Activated CD4-positive, alpha-beta T cell treated with anti-CD3 and anti-CD28 coated beads, Interleukin-2, amount 10 ng/mL, durations not matched to agents 7 days and 5 days (primary cell): ENCODE results near the gene TBC1D22A. TPM values are rescaled to one million over a fixed set of nuclear protein-coding genes. Genes with fewer than 3 reads are reported as not detected.
"Not testable (repeated sequence)": the region's sequence is repeated elsewhere in the genome, so short reads cannot be mapped to it uniquely, and the experiment has no call there.

Experiments used
- CTCF ChIA-PET: fragments of 350-600 bp; sonication (Branson Sonifier 250); formaldehyde crosslinking; loops from one replicate; lab custom pipeline; 2021; ENCODE audit warnings: antibody characterized with exemption; lab: Charles Lee
- POLR2A ChIA-PET: fragments of 350-600 bp; sonication (Branson Sonifier 250); formaldehyde crosslinking; loops from one replicate; lab custom pipeline; 2021; ENCODE audit warnings: antibody characterized with exemption; lab: Charles Lee
- DNase-seq: peaks from one replicate; pipeline ENCODE4 v3.0.0-alpha.2; 2020
- H3K27ac Mint-ChIP-seq: one replicate; pipeline ENCODE4 v1.8.0; 2021; ENCODE audit warnings: mild to moderate bottlenecking, moderate library complexity, mixed read lengths
- H3K27me3 Mint-ChIP-seq: one replicate; pipeline ENCODE4 v1.8.0; 2021; ENCODE audit warnings: mixed read lengths
- H3K36me3 Mint-ChIP-seq: one replicate; pipeline ENCODE4 v1.8.0; 2021; ENCODE audit warnings: low read depth, mixed read lengths
- H3K4me1 Mint-ChIP-seq: one replicate; pipeline ENCODE4 v1.8.0; 2021; ENCODE audit warnings: mixed read lengths
- H3K4me3 Mint-ChIP-seq: one replicate; pipeline ENCODE4 v1.8.0; 2021; ENCODE audit warnings: mild to moderate bottlenecking, moderate library complexity, mixed read lengths
- H3K9me3 Mint-ChIP-seq: one replicate; pipeline ENCODE4 v1.8.0; 2021; ENCODE audit warnings: mixed read lengths
- total RNA-seq, 2 experiments: library from RNA; stranded (reverse); gene quantifications; one replicate each; pipeline ENCODE4 v1.2.3, GENCODE V29; 2021

The TBC1D22A gene
- total RNA-seq, 2 experiments from 2014 or later: 34.1 to 39.2 TPM

GRCh38 chr22:47169801-47170140 lies 407.3 kb downstream of the TBC1D22A start:
- no peaks in the 10 kb centered on the region for H3K4me1 Mint-ChIP-seq
- ChIA-PET POLR2A (no interaction called here), CTCF (no interaction called here)
- DNase-seq: no peak
- H3K27ac Mint-ChIP-seq: no peak overlapping the region
- no peaks in the 10 kb centered on the region for H3K9me3 Mint-ChIP-seq
- H3K4me3 Mint-ChIP-seq: no peak overlapping the region
- H3K27me3 Mint-ChIP-seq: no peaks in the 10 kb centered on the region
- peaks cover 10% of the 10 kb centered on the region for H3K36me3 Mint-ChIP-seq

- POLR2A ChIA-PET, H3K27me3 Mint-ChIP-seq, H3K4me3 Mint-ChIP-seq, H3K9me3 Mint-ChIP-seq, H3K27ac Mint-ChIP-seq, DNase-seq, H3K4me1 Mint-ChIP-seq: not testable (repeated sequence)
- H3K36me3 Mint-ChIP-seq: peaks cover 13% of the 10 kb centered on the region
- CTCF ChIA-PET: interaction anchor here (1.1 kb wide), 1 partner anchor 46 kb away, joined by 3 read pairs; no protein-coding TSS in a partner anchor
These were observed 408.3 kb downstream of the TBC1D22A start for GRCh38 chr22:47170511-47171440.

GRCh38 chr22:47171441-47172221 lies 409.2 kb downstream of the TBC1D22A start:
- no peak overlapping the region for H3K4me3 Mint-ChIP-seq
- peaks cover 10% of the 10 kb centered on the region for H3K36me3 Mint-ChIP-seq
- no peak overlapping the region for H3K27ac Mint-ChIP-seq
- DNase-seq: no peak
- no peaks in the 10 kb centered on the region for H3K4me1 Mint-ChIP-seq
- ChIA-PET CTCF (interaction anchor here (1.1 kb wide), 1 partner anchor 45 kb away, joined by 3 read pairs; no protein-coding TSS in a partner anchor), POLR2A (no interaction called here)
- no peaks in the 10 kb centered on the region for H3K27me3 Mint-ChIP-seq
- H3K9me3 Mint-ChIP-seq: no peaks in the 10 kb centered on the region

GRCh38 chr22:47172771-47173534 lies 410.5 kb downstream of the TBC1D22A start:
- no peak for DNase-seq
- Mint-ChIP-seq H3K36me3 (peaks cover 11% of the 10 kb centered on the region), H3K4me3 (no peak overlapping the region), H3K27me3 (no peaks in the 10 kb centered on the region), H3K4me1 (no peaks in the 10 kb centered on the region), H3K27ac (no peak overlapping the region), H3K9me3 (no peaks in the 10 kb centered on the region)
- POLR2A ChIA-PET: no interaction called here
- CTCF ChIA-PET: no interaction called here

- Mint-ChIP-seq H3K36me3 (peaks cover 11% of the 10 kb centered on the region), H3K27me3 (no peaks in the 10 kb centered on the region), H3K4me3 (no peak overlapping the region), H3K9me3 (peaks cover 2% of the 10 kb centered on the region), H3K27ac (no peak overlapping the region), H3K4me1 (no peaks in the 10 kb centered on the region)
- CTCF ChIA-PET: no interaction called here
- DNase-seq: no peak
- POLR2A ChIA-PET: no interaction called here
These were observed 411.1 kb downstream of the TBC1D22A start for GRCh38 chr22:47173535-47174021.

- H3K36me3 Mint-ChIP-seq: peaks cover 11% of the 10 kb centered on the region
- H3K4me1 Mint-ChIP-seq: no peaks in the 10 kb centered on the region
- DNase-seq: no peak
- no peaks in the 10 kb centered on the region for H3K27me3 Mint-ChIP-seq
- ChIA-PET CTCF (interaction anchor here (0.5 kb wide), 1 partner anchor 850 kb away, joined by 3 read pairs; no protein-coding TSS in a partner anchor), POLR2A (no interaction called here)
- H3K9me3 Mint-ChIP-seq: peaks cover 2% of the 10 kb centered on the region
- no peak overlapping the region for H3K27ac Mint-ChIP-seq
- no peak overlapping the region for H3K4me3 Mint-ChIP-seq
These were observed 411.6 kb downstream of the TBC1D22A start for GRCh38 chr22:47174096-47174495.

- ChIA-PET CTCF (interaction anchor here (0.5 kb wide), 1 partner anchor 851 kb away, joined by 3 read pairs; no protein-coding TSS in a partner anchor), POLR2A (no interaction called here)
- H3K27ac Mint-ChIP-seq: no peak overlapping the region
- H3K27me3 Mint-ChIP-seq: no peaks in the 10 kb centered on the region
- no peaks in the 10 kb centered on the region for H3K4me1 Mint-ChIP-seq
- H3K9me3 Mint-ChIP-seq: peaks cover 4% of the 10 kb centered on the region
- DNase-seq: no peak
- H3K4me3 Mint-ChIP-seq: no peak overlapping the region
- peaks cover 11% of the 10 kb centered on the region for H3K36me3 Mint-ChIP-seq
These were observed 412.2 kb downstream of the TBC1D22A start for GRCh38 chr22:47174671-47175112.

GRCh38 chr22:47175151-47176025 lies 412.9 kb downstream of the TBC1D22A start:
- peaks cover 11% of the 10 kb centered on the region for H3K36me3 Mint-ChIP-seq
- H3K27ac Mint-ChIP-seq: no peak overlapping the region
- ChIA-PET POLR2A (no interaction called here), CTCF (no interaction called here)
- no peak overlapping the region for H3K4me3 Mint-ChIP-seq
- peaks cover 4% of the 10 kb centered on the region for H3K9me3 Mint-ChIP-seq
- H3K4me1 Mint-ChIP-seq: no peaks in the 10 kb centered on the region
- DNase-seq: no peak
- no peaks in the 10 kb centered on the region for H3K27me3 Mint-ChIP-seq

- H3K27ac Mint-ChIP-seq: no peak overlapping the region
- H3K9me3 Mint-ChIP-seq: peaks cover 6% of the 10 kb centered on the region
- no peak overlapping the region for H3K4me3 Mint-ChIP-seq
- no peaks in the 10 kb centered on the region for H3K4me1 Mint-ChIP-seq
- DNase-seq: no peak
- no peaks in the 10 kb centered on the region for H3K27me3 Mint-ChIP-seq
- POLR2A ChIA-PET: no interaction called here
- H3K36me3 Mint-ChIP-seq: peaks cover 11% of the 10 kb centered on the region
- CTCF ChIA-PET: no interaction called here
These were observed 413.6 kb downstream of the TBC1D22A start for GRCh38 chr22:47176026-47176389.

GRCh38 chr22:47176573-47177333 lies 414.3 kb downstream of the TBC1D22A start:
- Mint-ChIP-seq H3K4me3 (no peak overlapping the region), H3K36me3 (peaks cover 11% of the 10 kb centered on the region), H3K4me1 (no peaks in the 10 kb centered on the region), H3K27me3 (no peaks in the 10 kb centered on the region), H3K27ac (no peak overlapping the region), H3K9me3 (peaks cover 6% of the 10 kb centered on the region)
- CTCF ChIA-PET: no interaction called here
- DNase-seq: no peak
- POLR2A ChIA-PET: no interaction called here

- Mint-ChIP-seq H3K27ac (no peak overlapping the region), H3K27me3 (no peaks in the 10 kb centered on the region), H3K4me3 (no peak overlapping the region), H3K9me3 (peaks cover 6% of the 10 kb centered on the region), H3K36me3 (peaks cover 11% of the 10 kb centered on the region), H3K4me1 (no peaks in the 10 kb centered on the region)
- no peak for DNase-seq
- CTCF ChIA-PET: no interaction called here
- POLR2A ChIA-PET: no interaction called here
These were observed 414.9 kb downstream of the TBC1D22A start for GRCh38 chr22:47177334-47177815.
